HL-60/S4 treated with phorbol 12-myristate 13-acetate at 8.2 ng/mL for 4 days and 3 days (cell line): ENCODE measurements around the gene AP1S1.

Experiments
- in situ Hi-C: fragments of 300-500 bp; cut with MboI; formaldehyde crosslinking; loops from 2 replicates; pipeline ENCODE4 v1.15.0; 2022; ENCODE audit warnings: low sequenced_read_pairs

AP1S1 gene

DNA sequence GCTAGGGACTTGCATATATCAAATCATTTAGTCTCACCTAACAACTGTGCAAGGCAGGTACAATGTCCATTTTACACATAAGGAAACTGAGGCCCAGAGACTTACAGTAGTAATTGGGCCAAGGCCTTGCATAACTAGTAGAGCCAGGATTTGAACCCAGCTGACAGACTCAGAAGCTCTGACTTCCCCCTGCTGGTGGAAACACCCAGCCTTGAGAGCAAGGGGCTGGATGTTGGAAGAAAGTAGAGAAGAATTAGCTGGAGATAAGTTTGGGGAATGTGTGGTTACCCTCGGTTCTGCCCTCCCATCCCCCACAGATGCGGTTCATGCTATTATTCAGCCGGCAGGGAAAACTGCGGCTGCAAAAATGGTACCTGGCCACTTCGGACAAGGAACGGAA, 2.0 kb downstream of the AP1S1 start:
- in situ Hi-C loops: no loop called here

DNA sequence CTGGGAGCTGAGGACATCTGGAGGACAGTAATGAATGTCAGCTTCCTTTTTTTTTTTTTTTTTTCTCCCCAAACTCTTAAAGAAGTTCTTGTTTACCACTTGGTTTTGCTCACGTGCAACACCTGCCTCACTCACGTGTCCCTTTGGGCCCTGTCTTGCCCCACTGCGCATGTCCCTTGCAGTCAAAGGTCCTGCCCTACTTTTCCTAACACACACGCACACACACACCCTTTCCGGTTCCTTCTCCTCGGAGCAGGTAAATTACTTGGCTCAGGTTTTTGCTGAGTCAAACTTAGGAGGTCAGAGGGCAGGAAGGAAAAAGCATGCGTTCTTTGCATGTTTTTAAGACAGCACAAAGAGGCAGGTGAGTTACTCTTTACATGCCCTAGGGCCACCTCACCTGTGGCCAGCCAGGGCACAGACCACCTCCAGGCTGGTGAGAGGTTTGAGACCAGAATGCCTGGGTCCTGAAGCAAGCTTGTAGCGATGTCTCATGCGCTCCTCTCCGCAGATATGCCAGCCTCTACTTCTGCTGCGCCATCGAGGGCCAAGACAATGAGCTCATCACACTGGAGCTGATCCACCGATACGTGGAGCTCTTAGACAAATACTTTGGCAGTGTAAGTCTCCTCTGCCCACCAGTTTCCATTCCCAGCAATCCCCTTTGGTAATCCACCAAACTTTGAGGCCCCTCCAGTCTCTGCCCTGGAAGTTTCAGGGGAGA, 2.8 kb downstream of the AP1S1 start:
- in situ Hi-C loops: no loop called here

DNA sequence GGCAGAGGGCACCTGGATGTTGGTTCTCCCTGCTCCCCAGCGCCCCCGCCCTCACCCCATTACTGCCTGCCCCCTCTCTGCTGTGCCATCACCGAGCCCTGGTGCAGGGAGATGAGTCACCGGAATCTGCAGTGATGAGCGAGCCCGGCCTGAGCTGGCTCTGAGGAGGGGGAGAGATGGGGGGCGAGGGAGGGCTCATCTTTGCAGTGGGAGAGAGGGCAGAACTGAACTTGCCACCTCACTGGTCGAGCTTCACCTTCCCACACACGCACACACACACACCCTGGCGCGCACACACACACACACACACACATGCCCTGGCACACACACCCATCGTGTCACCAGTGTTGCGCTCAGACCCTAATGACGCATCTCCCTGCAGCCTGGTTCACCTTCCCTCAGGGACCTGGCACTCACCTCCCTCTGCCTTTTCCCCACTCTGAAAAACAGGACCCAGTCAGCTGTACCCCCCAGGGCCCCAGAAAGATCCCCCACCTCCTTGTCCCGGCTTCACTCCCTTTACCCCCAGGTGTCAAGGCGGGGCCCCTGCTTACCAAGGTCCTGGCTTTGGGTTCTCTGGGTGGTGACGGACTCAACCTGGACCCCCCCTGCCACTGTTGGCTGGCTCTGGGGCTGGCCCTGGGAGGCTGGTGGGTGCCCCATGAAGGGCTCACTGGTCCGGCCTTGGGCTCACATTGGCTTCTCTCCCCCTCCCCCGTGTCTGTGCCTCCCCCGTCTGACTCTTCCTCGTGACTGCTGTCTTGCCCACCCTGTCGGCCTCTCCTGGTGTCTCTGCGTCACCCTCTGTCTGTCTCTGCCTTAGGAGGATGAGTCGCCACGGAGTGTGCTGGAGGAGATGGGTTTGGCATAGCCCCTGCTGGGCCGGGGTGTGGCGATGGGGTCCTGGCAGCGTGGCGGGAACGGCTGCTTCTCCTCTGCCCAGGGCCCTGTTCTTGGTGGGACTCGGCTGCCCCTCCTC, 5.7 kb downstream of the AP1S1 start:
- in situ Hi-C loops: no loop called here

DNA sequence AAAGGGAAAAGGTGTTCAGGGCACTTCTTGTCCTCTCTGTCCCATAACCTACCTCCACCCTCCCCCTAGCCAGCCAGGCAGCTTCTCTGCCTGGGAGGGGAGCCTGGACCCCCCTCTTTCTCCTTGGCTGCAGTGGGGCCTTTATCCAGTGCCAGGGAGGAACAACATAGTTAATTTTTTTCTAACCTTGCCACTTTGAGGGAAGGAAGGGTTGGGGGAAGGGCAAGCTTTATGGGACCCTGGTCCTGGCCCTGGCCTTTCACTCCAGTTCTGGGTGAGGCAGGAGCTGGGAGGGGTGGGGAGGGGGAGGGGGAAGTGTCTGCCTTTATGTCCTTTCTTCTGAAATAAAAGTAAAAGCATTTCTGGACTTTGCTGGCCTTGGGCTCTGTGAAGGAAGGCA, 6.6 kb downstream of the AP1S1 start:
- in situ Hi-C loops: no loop called here

- in situ Hi-C loops: no loop called here
Observed at GRCh38 chr7:101161692-101162471, 7.6 kb downstream of the AP1S1 start.

- in situ Hi-C loops: no loop called here
Observed at GRCh38 chr7:101162551-101163278, 8.4 kb downstream of the AP1S1 start.

GRCh38 chr7:101163279-101164070, 9.2 kb downstream of the AP1S1 start:
- in situ Hi-C loops: no loop called here

DNA sequence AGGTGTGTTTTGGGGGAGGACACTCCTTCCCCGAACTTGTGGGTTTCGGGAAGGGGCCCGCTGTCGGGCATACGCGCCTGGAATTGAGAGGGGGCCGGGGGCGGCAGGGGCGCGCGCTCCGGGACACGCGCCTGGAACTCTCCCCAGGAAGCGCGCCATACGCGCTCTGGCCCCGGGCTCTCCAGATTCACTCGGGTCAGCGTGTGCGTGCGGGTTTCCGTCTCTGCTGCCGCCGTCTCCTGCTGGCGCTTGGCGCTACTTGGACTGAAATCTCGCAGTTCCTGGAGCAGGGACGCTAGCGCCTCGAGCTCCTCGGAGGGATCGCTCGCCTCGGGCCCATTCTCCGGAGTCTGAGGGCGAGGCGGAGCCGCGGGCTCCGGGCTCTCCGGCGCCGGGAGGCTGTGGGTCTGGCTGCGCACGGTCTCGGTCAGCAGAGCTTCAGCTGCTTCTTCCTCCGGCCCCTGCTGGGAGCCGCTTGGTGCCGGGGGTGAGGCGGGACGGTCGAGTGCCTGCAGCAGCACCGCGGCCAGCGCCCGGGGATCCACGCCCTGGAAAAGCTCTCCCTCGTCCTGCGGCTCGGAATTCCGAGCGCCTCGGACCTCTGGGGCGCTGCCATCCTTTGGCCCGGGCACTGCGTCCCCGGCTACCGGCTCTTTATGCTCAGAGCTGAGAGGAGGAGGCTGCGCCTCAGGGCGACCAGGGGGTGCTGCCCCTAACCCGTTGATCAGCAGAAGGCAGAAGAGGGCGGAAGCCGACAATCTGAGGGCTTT, 10.0 kb downstream of the AP1S1 start:
- in situ Hi-C loops: no loop called here

DNA sequence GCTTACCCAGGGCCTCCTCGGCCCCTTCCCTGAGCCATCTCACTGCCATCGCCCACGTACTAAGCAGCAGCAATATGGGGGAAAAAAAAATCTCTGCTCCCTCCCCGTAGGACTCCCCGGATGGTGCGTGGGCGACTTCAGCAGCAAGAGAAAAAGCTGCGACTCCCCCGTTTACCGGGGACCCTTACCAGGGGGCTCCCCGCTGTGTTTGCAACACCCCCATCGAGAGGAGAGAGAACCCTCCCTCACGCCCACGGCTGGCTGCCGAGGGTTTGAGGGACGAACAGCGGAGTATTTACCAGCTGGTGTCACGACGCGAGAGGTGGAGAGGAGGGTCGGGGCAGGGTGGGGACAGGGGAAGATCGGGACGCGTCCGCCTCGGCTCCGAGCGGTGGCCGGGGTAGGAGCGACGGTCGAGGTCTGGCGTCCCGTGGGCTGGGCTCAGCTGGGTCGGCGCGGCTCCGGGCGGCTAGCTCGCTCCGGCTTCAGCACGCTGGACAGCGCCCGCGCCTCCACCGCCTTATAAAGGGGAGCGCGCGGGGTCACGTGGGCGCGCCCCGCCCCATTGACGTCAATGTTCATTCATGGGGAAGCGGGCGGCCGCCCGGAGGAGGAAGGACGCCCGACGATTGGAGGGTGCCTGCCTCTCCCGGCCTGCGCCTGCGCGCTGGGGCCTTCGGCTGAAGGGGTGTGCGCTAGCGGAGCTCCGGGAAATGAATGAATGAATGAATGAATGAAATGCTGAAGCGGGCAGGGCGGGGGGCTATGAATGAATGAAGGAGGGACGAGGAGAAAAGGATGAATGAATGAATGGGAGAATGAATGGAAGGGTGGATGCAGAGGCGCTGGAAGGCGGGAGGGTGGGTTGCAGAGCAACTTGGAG, 11.0 kb downstream of the AP1S1 start, which contains the start of gene VGF:
VGF (minus strand) TSS at position 495 of the 883 bp plus-strand sequence. CDS start 726 bp downstream, outside the sequence.
- in situ Hi-C loops: no loop called here

- in situ Hi-C loops: no loop called here
Observed at GRCh38 chr7:101165958-101166647, 11.8 kb downstream of the AP1S1 start.

DNA sequence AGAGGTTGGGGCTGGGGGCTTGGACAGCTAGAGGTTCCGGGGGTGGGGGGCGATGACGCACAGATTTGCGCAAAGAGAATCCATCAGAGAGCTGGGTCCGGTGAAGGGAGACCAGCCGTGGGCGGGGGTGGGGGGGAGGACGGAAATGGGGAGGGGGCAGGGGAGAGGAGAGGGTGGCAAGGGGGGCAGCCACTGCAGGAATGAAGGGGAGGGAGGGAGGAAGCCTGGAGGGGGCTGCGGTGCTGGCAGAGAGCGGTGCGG, 12.3 kb downstream of the AP1S1 start:
- in situ Hi-C loops: no loop called here

DNA sequence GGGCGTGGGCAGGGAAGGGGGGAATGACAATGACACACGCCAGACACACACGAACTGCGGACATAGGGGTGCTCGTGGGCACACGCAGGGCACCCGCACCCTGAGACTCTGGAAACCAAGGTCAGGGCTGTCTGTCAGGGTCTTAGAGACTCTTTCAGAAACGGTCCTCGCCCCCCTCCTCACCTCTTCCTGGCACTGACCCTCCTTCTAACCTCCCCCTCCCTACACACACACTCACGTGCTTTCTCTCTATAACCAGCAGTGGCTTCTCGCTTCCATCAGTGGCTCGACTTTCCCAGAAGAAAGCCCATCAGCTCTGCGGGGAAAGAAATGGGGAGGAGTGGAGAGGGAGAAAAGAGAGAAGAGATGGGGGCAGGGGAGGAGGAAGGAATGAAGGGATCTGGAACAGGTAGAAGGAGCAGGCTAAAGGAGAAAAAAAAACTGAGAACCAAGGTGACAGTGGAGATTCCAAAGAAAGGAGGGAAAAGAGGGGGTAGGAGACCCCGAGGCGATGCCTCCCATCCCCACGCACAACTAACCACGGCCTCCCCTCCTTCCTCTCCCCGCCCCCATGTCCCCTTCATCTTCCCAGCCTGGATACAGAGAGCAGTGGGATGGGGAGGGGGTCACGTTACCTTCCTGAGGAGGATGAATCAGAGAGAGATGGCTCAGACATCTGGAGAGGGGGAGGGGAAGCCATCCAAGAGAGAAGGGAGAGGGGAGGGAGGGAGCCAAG, 12.8 kb downstream of the AP1S1 start:
- in situ Hi-C loops: no loop called here

- in situ Hi-C loops: no loop called here
Observed at GRCh38 chr7:101167645-101168411, 13.6 kb downstream of the AP1S1 start.

GRCh38 chr7:101168412-101169049, 14.3 kb downstream of the AP1S1 start:
- in situ Hi-C loops: no loop called here

DNA sequence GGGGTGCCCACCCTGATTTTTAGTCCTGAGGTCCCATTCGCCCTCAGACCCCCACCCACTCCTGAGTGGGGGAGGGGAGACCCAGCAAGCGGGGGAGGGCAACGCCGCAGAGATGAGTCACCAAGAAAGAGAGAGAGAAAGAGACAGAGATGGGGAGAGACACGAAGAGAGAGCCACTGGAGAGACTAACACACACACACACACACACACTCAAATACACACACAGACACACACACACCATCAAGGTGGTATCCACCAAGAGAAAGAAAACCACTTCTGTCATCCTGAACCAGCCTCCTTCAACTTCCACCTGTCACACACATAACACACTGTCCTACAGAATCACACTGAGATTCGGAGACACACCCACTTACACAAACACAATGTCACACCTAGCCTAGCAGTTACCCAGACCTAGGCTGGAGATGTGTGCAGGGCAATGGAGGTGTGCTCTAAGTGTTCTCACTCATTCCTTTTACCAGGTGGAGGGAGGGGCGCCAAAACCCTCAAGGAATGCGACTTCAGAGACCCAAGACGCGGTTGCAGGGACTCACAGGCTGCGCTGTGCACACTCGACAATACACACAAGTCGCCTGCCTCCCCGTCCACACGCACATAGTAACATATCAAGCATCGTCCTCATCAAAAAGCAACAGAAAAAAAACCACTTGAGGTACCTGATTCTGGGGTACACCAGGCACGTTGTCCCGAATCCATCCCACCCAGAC, 15.0 kb downstream of the AP1S1 start:
- in situ Hi-C loops: no loop called here
